Measurements from ENCODE around the gene SFT2D1.

The SFT2D1 gene

GRCh38 chr6:166354143-166354542 is 11.8 kb upstream of the SFT2D1 start:
- WGBS (ENCODE audit: insufficient coverage), result 100% methylated on average over 3 of the region's 4 CpGs
- ChIA-PET CTCF (interaction anchor here (0.7 to 1.3 kb wide), 2 partner anchors 41 to 47 kb away, joined by 3 read pairs; no protein-coding TSS in a partner anchor), POLR2A (no interaction called here)
- H3K4me3 ChIP-seq (ENCODE audit: control insufficient read depth in 1 of 7, extremely low read depth in 1 of 7, insufficient read depth in 4 of 7, low read depth in 2 of 7, low read length in 6 of 7), result no peak overlapping the region
- no peak for DNase-seq
- H3K27ac ChIP-seq (ENCODE audit: insufficient read depth in 1 of 2, low read depth in 1 of 2, low read length in 2 of 2, poor library complexity in 1 of 2, severe bottlenecking in 2 of 2), result no peak overlapping the region
- peaks cover 0 to 2% (median 0%) of the 10 kb centered on the region in 4 experiments for H3K4me1 ChIP-seq (ENCODE audit: control extremely low read depth in 1 of 4, control insufficient read depth in 4 of 4, insufficient read depth in 4 of 4, low read length in 3 of 4)
- no peaks in the 10 kb centered on the region for H3K36me3 ChIP-seq (ENCODE audit: control insufficient read depth in 4 of 4, insufficient read depth in 4 of 4, low read length in 3 of 4)
- peaks cover 0 to 15% (median 3%) of the 10 kb centered on the region in 5 experiments for H3K9me3 ChIP-seq (ENCODE audit: control extremely low read depth in 1 of 5, control insufficient read depth in 4 of 5, insufficient read depth in 2 of 5, low read depth in 1 of 5, low read length in 4 of 5)
- no peaks in the 10 kb centered on the region for H3K27me3 ChIP-seq (replicated peaks in 2 of 5; ENCODE audit: control insufficient read depth in 4 of 5, insufficient read depth in 5 of 5, low read length in 4 of 5)

- no peaks in the 10 kb centered on the region for H3K36me3 ChIP-seq (ENCODE audit: control insufficient read depth in 4 of 4, insufficient read depth in 4 of 4, low read length in 3 of 4)
- ChIA-PET POLR2A (no interaction called here), CTCF (interaction anchor here (0.7 to 1.3 kb wide), 2 partner anchors 40 to 47 kb away, joined by 3 read pairs; no protein-coding TSS in a partner anchor)
- DNase-seq, result no peak
- no peak overlapping the region for H3K4me3 ChIP-seq (ENCODE audit: control insufficient read depth in 1 of 7, extremely low read depth in 1 of 7, insufficient read depth in 4 of 7, low read depth in 2 of 7, low read length in 6 of 7)
- peaks cover 0 to 15% (median 3%) of the 10 kb centered on the region in 5 experiments for H3K9me3 ChIP-seq (ENCODE audit: control extremely low read depth in 1 of 5, control insufficient read depth in 4 of 5, insufficient read depth in 2 of 5, low read depth in 1 of 5, low read length in 4 of 5)
- no CpG with 5 or more reads among the region's 1 CpG for WGBS (ENCODE audit: insufficient coverage)
- H3K4me1 ChIP-seq (ENCODE audit: control extremely low read depth in 1 of 4, control insufficient read depth in 4 of 4, insufficient read depth in 4 of 4, low read length in 3 of 4), result peaks cover 0 to 2% (median 0%) of the 10 kb centered on the region in 4 experiments
- H3K27me3 ChIP-seq (replicated peaks in 2 of 5; ENCODE audit: control insufficient read depth in 4 of 5, insufficient read depth in 5 of 5, low read length in 4 of 5), result no peaks in the 10 kb centered on the region
- no peak overlapping the region for H3K27ac ChIP-seq (ENCODE audit: insufficient read depth in 1 of 2, low read depth in 1 of 2, low read length in 2 of 2, poor library complexity in 1 of 2, severe bottlenecking in 2 of 2)
Observed at GRCh38 chr6:166353507-166353906, 11.2 kb upstream of the SFT2D1 start.

- CTCF ChIA-PET, result interaction anchor here (1.3 kb wide), 1 partner anchor 40 kb away, joined by 3 read pairs; no protein-coding TSS in a partner anchor
- Histone ChIP-seq H3K4me1 (ENCODE audit: control extremely low read depth in 1 of 4, control insufficient read depth in 4 of 4, insufficient read depth in 4 of 4, low read length in 3 of 4) (peaks cover 0 to 2% (median 0%) of the 10 kb centered on the region in 4 experiments), H3K4me3 (ENCODE audit: control insufficient read depth in 1 of 7, extremely low read depth in 1 of 7, insufficient read depth in 4 of 7, low read depth in 2 of 7, low read length in 6 of 7) (no peak overlapping the region), H3K27ac (ENCODE audit: insufficient read depth in 1 of 2, low read depth in 1 of 2, low read length in 2 of 2, poor library complexity in 1 of 2, severe bottlenecking in 2 of 2) (no peak overlapping the region), H3K36me3 (ENCODE audit: control insufficient read depth in 4 of 4, insufficient read depth in 4 of 4, low read length in 3 of 4) (no peaks in the 10 kb centered on the region), H3K27me3 (replicated peaks in 2 of 5; ENCODE audit: control insufficient read depth in 4 of 5, insufficient read depth in 5 of 5, low read length in 4 of 5) (no peaks in the 10 kb centered on the region), H3K9me3 (ENCODE audit: control extremely low read depth in 1 of 5, control insufficient read depth in 4 of 5, insufficient read depth in 2 of 5, low read depth in 1 of 5, low read length in 4 of 5) (peaks cover 0 to 15% (median 3%) of the 10 kb centered on the region in 5 experiments)
- POLR2A ChIA-PET, result no interaction called here
- no peak for DNase-seq
Observed at GRCh38 chr6:166352923-166353322, 10.6 kb upstream of the SFT2D1 start.

GRCh38 chr6:166351715-166352285 is 9.5 kb upstream of the SFT2D1 start:
- H3K36me3 ChIP-seq (ENCODE audit: control insufficient read depth in 4 of 4, insufficient read depth in 4 of 4, low read length in 3 of 4), result no peaks in the 10 kb centered on the region
- H3K9me3 ChIP-seq (ENCODE audit: control extremely low read depth in 1 of 5, control insufficient read depth in 4 of 5, insufficient read depth in 2 of 5, low read depth in 1 of 5, low read length in 4 of 5), result peaks cover 0 to 15% (median 3%) of the 10 kb centered on the region in 5 experiments
- peak overlapping the region in 1 of 7 experiments; percentile 1 for H3K4me3 ChIP-seq (ENCODE audit: control insufficient read depth in 1 of 7, extremely low read depth in 1 of 7, insufficient read depth in 4 of 7, low read depth in 2 of 7, low read length in 6 of 7)
- DNase-seq, result peak; percentile 38 to 82 (median 73)
- peaks cover 0 to 2% (median 0%) of the 10 kb centered on the region in 4 experiments for H3K4me1 ChIP-seq (ENCODE audit: control extremely low read depth in 1 of 4, control insufficient read depth in 4 of 4, insufficient read depth in 4 of 4, low read length in 3 of 4)
- ChIA-PET POLR2A (interaction anchor here (0.8 kb wide), 1 partner anchor 9 kb away, joined by 5 read pairs; the partner anchor contains the start of gene SFT2D1), CTCF (interaction anchor here (1.2 kb wide), 1 partner anchor 29 kb away, joined by 5 read pairs; no protein-coding TSS in a partner anchor)
- WGBS (ENCODE audit: insufficient coverage), result 0% methylated on average over 4 of the region's 4 CpGs
- H3K27me3 ChIP-seq (replicated peaks in 2 of 5; ENCODE audit: control insufficient read depth in 4 of 5, insufficient read depth in 5 of 5, low read length in 4 of 5), result no peaks in the 10 kb centered on the region
- no peak overlapping the region for H3K27ac ChIP-seq (ENCODE audit: insufficient read depth in 1 of 2, low read depth in 1 of 2, low read length in 2 of 2, poor library complexity in 1 of 2, severe bottlenecking in 2 of 2)

- no peak for DNase-seq
- Histone ChIP-seq H3K36me3 (ENCODE audit: control insufficient read depth in 4 of 4, insufficient read depth in 4 of 4, low read length in 3 of 4) (no peaks in the 10 kb centered on the region), H3K4me3 (ENCODE audit: control insufficient read depth in 1 of 7, extremely low read depth in 1 of 7, insufficient read depth in 4 of 7, low read depth in 2 of 7, low read length in 6 of 7) (no peak overlapping the region), H3K9me3 (ENCODE audit: control extremely low read depth in 1 of 5, control insufficient read depth in 4 of 5, insufficient read depth in 2 of 5, low read depth in 1 of 5, low read length in 4 of 5) (peaks cover 0 to 15% (median 3%) of the 10 kb centered on the region in 5 experiments), H3K27ac (ENCODE audit: insufficient read depth in 1 of 2, low read depth in 1 of 2, low read length in 2 of 2, poor library complexity in 1 of 2, severe bottlenecking in 2 of 2) (no peak overlapping the region), H3K4me1 (ENCODE audit: control extremely low read depth in 1 of 4, control insufficient read depth in 4 of 4, insufficient read depth in 4 of 4, low read length in 3 of 4) (peaks cover 2 to 10% (median 5%) of the 10 kb centered on the region in 4 experiments), H3K27me3 (replicated peaks in 2 of 5; ENCODE audit: control insufficient read depth in 4 of 5, insufficient read depth in 5 of 5, low read length in 4 of 5) (no peaks in the 10 kb centered on the region)
- ChIA-PET POLR2A (no interaction called here), CTCF (no interaction called here)
- WGBS (ENCODE audit: insufficient coverage), result 100% methylated on average over 3 of the region's 6 CpGs
Observed at GRCh38 chr6:166348305-166348949, 6.1 kb upstream of the SFT2D1 start.

- Histone ChIP-seq H3K27ac (ENCODE audit: insufficient read depth in 1 of 2, low read depth in 1 of 2, low read length in 2 of 2, poor library complexity in 1 of 2, severe bottlenecking in 2 of 2) (no peak overlapping the region), H3K27me3 (replicated peaks in 2 of 5; ENCODE audit: control insufficient read depth in 4 of 5, insufficient read depth in 5 of 5, low read length in 4 of 5) (no peaks in the 10 kb centered on the region), H3K9me3 (ENCODE audit: control extremely low read depth in 1 of 5, control insufficient read depth in 4 of 5, insufficient read depth in 2 of 5, low read depth in 1 of 5, low read length in 4 of 5) (peaks cover 0 to 15% (median 3%) of the 10 kb centered on the region in 5 experiments), H3K4me1 (ENCODE audit: control extremely low read depth in 1 of 4, control insufficient read depth in 4 of 4, insufficient read depth in 4 of 4, low read length in 3 of 4) (peaks cover 5 to 18% (median 14%) of the 10 kb centered on the region in 4 experiments), H3K4me3 (ENCODE audit: control insufficient read depth in 1 of 7, extremely low read depth in 1 of 7, insufficient read depth in 4 of 7, low read depth in 2 of 7, low read length in 6 of 7) (no peak overlapping the region), H3K36me3 (ENCODE audit: control insufficient read depth in 4 of 4, insufficient read depth in 4 of 4, low read length in 3 of 4) (no peaks in the 10 kb centered on the region)
- no peak for DNase-seq
- CTCF ChIA-PET, result interaction anchor here (0.7 to 1.5 kb wide), 3 partner anchors 34 to 54 kb away, joined by 3 to 4 read pairs (median 4); no protein-coding TSS in a partner anchor
- POLR2A ChIA-PET, result interaction anchor here (0.8 kb wide), 1 partner anchor 13 kb away, joined by 3 read pairs; no protein-coding TSS in a partner anchor
Observed at GRCh38 chr6:166346965-166347364, 4.6 kb upstream of the SFT2D1 start.

GRCh38 chr6:166346449-166346848 is 4.1 kb upstream of the SFT2D1 start:
- Histone ChIP-seq H3K27me3 (replicated peaks in 2 of 5; ENCODE audit: control insufficient read depth in 4 of 5, insufficient read depth in 5 of 5, low read length in 4 of 5) (no peaks in the 10 kb centered on the region), H3K4me3 (ENCODE audit: control insufficient read depth in 1 of 7, extremely low read depth in 1 of 7, insufficient read depth in 4 of 7, low read depth in 2 of 7, low read length in 6 of 7) (no peak overlapping the region), H3K27ac (ENCODE audit: insufficient read depth in 1 of 2, low read depth in 1 of 2, low read length in 2 of 2, poor library complexity in 1 of 2, severe bottlenecking in 2 of 2) (no peak overlapping the region), H3K36me3 (ENCODE audit: control insufficient read depth in 4 of 4, insufficient read depth in 4 of 4, low read length in 3 of 4) (no peaks in the 10 kb centered on the region), H3K4me1 (ENCODE audit: control extremely low read depth in 1 of 4, control insufficient read depth in 4 of 4, insufficient read depth in 4 of 4, low read length in 3 of 4) (peaks cover 5 to 23% (median 16%) of the 10 kb centered on the region in 4 experiments), H3K9me3 (ENCODE audit: control extremely low read depth in 1 of 5, control insufficient read depth in 4 of 5, insufficient read depth in 2 of 5, low read depth in 1 of 5, low read length in 4 of 5) (peaks cover 0 to 15% (median 3%) of the 10 kb centered on the region in 5 experiments)
- ChIA-PET CTCF (interaction anchor here (1.2 to 1.5 kb wide), 2 partner anchors 33 to 35 kb away, joined by 4 read pairs; no protein-coding TSS in a partner anchor), POLR2A (interaction anchor here (0.8 kb wide), 1 partner anchor 12 kb away, joined by 3 read pairs; no protein-coding TSS in a partner anchor)
- no peak for DNase-seq
- WGBS (ENCODE audit: insufficient coverage), result 100% methylated on average over 1 of the region's 3 CpGs

Data from common myeloid progenitor, CD34-positive (primary cell).